AG09319 (cell line): ENCODE data around the gene ZKSCAN5.
"Not testable (repeated sequence)": the region's sequence is repeated elsewhere in the genome, so short reads cannot be mapped to it uniquely, and the experiment has no call there.

ENCODE experiments used
- DNase-seq: peaks from one replicate; pipeline ENCODE4 v3.0.0-alpha.2; 2010; ENCODE audit warnings: low read depth; ENCODE audit errors: extremely low read depth
- CTCF ChIP-seq: IDR thresholded peaks from 2 replicates; pipeline ENCODE4 v1.5.1; 2011; ENCODE audit warnings: low read depth, mild to moderate bottlenecking, inconsistent platforms, low read length, moderate library complexity

ZKSCAN5 gene

GRCh38 chr7:99562114-99562784 lies 57.8 kb downstream of the ZKSCAN5 start:
- DNase-seq, result no peak
- no peak for TF ChIP-seq CTCF

GRCh38 chr7:99562832-99563231 lies 58.4 kb downstream of the ZKSCAN5 start:
- no peak for TF ChIP-seq CTCF
- DNase-seq, result peak; percentile 92

- peak; percentile 29 for DNase-seq
- TF ChIP-seq CTCF, result no peak
Observed at GRCh38 chr7:99563650-99564049, 59.2 kb downstream of the ZKSCAN5 start.

GRCh38 chr7:99568770-99569169 lies 64.3 kb downstream of the ZKSCAN5 start:
- DNase-seq, result not testable (repeated sequence)

- no peak for TF ChIP-seq CTCF
- DNase-seq, result no peak
Observed at GRCh38 chr7:99571768-99572167, 67.3 kb downstream of the ZKSCAN5 start.

GRCh38 chr7:99573257-99573656 lies 68.8 kb downstream of the ZKSCAN5 start:
- no peak for TF ChIP-seq CTCF
- DNase-seq, result no peak

GRCh38 chr7:99576251-99576650 lies 71.8 kb downstream of the ZKSCAN5 start:
- no peak for TF ChIP-seq CTCF

GRCh38 chr7:99579281-99579955 lies 75.0 kb downstream of the ZKSCAN5 start:
- no peak for TF ChIP-seq CTCF
- no peak for DNase-seq

More at GRCh38 chr7:99576251-99576650, 71.8 kb downstream of the ZKSCAN5 start:
- DNase-seq, result no peak
